ENCODE measurements around the gene SUGCT.
"Not testable (repeated sequence)": the region's sequence is repeated elsewhere in the genome, so short reads cannot be mapped to it uniquely, and the experiment has no call there.

Gene SUGCT

GRCh38 chr7:40199076-40199802, 64.4 kb downstream of the SUGCT start:
- DNase-seq (ENCODE audit: low read depth in 3 of 3, low spot score in 1 of 3), result no peak

GRCh38 chr7:40200791-40201190, 66.0 kb downstream of the SUGCT start:
- DNase-seq (ENCODE audit: low read depth in 3 of 3, low spot score in 1 of 3), result no peak

- DNase-seq (ENCODE audit: low read depth in 3 of 3, low spot score in 1 of 3), result no peak
Observed at GRCh38 chr7:40202851-40203250, 68.0 kb downstream of the SUGCT start.

- no peak for DNase-seq (ENCODE audit: low read depth in 3 of 3, low spot score in 1 of 3)
Observed at GRCh38 chr7:40204581-40204980, 69.8 kb downstream of the SUGCT start.

GRCh38 chr7:40205992-40206391, 71.2 kb downstream of the SUGCT start:
- no peak for DNase-seq (ENCODE audit: low read depth in 3 of 3, low spot score in 1 of 3)

- no peak for DNase-seq (ENCODE audit: low read depth in 3 of 3, low spot score in 1 of 3)
Observed at GRCh38 chr7:40211276-40212003, 76.6 kb downstream of the SUGCT start.

- DNase-seq (ENCODE audit: low read depth in 3 of 3, low spot score in 1 of 3), result no peak
Observed at GRCh38 chr7:40213291-40213690, 78.5 kb downstream of the SUGCT start.

GRCh38 chr7:40213856-40214255, 79.1 kb downstream of the SUGCT start:
- no peak for DNase-seq (ENCODE audit: low read depth in 3 of 3, low spot score in 1 of 3)

- not testable (repeated sequence) for DNase-seq (ENCODE audit: low read depth in 3 of 3, low spot score in 1 of 3)
Observed at GRCh38 chr7:40218612-40219011, 83.8 kb downstream of the SUGCT start.

GRCh38 chr7:40219917-40220316, 85.1 kb downstream of the SUGCT start:
- DNase-seq (ENCODE audit: low read depth in 3 of 3, low spot score in 1 of 3), result no peak

- no peak for DNase-seq (ENCODE audit: low read depth in 3 of 3, low spot score in 1 of 3)
Observed at GRCh38 chr7:40220421-40220911, 85.7 kb downstream of the SUGCT start.

- no peak for DNase-seq (ENCODE audit: low read depth in 3 of 3, low spot score in 1 of 3)
Observed at GRCh38 chr7:40221836-40222235, 87.0 kb downstream of the SUGCT start.

GRCh38 chr7:40223451-40224127, 88.8 kb downstream of the SUGCT start:
- no peak for DNase-seq (ENCODE audit: low read depth in 3 of 3, low spot score in 1 of 3)

- no peak for DNase-seq (ENCODE audit: low read depth in 3 of 3, low spot score in 1 of 3)
Observed at GRCh38 chr7:40230101-40230500, 95.3 kb downstream of the SUGCT start.

- DNase-seq (ENCODE audit: low read depth in 3 of 3, low spot score in 1 of 3), result no peak
Observed at GRCh38 chr7:40231796-40232195, 97.0 kb downstream of the SUGCT start.

- DNase-seq (ENCODE audit: low read depth in 3 of 3, low spot score in 1 of 3), result no peak
Observed at GRCh38 chr7:40232242-40232893, 97.6 kb downstream of the SUGCT start.

- DNase-seq (ENCODE audit: low read depth in 3 of 3, low spot score in 1 of 3), result no peak
Observed at GRCh38 chr7:40234046-40234445, 99.2 kb downstream of the SUGCT start.

GRCh38 chr7:40234666-40235065, 99.9 kb downstream of the SUGCT start:
- no peak for DNase-seq (ENCODE audit: low read depth in 3 of 3, low spot score in 1 of 3)

GRCh38 chr7:40237731-40238130, 102.9 kb downstream of the SUGCT start:
- no peak for DNase-seq (ENCODE audit: low read depth in 3 of 3, low spot score in 1 of 3)

- DNase-seq (ENCODE audit: low read depth in 3 of 3, low spot score in 1 of 3), result no peak
Observed at GRCh38 chr7:40239755-40240303, 105.0 kb downstream of the SUGCT start.

- DNase-seq (ENCODE audit: low read depth in 3 of 3, low spot score in 1 of 3), result no peak
Observed at GRCh38 chr7:40243076-40243475, 108.3 kb downstream of the SUGCT start.
